GM19395 (cell line): ENCODE measurements around the gene UBE2Q1.

Experiments
- ATAC-seq: cut with Tn5 transposase; IDR thresholded peaks from one replicate; pipeline ENCODE4 v1.9.1; 2021; ENCODE audit warnings: mild to moderate bottlenecking, moderate library complexity; ENCODE audit not compliant: unreplicated experiment

Gene UBE2Q1

DNA sequence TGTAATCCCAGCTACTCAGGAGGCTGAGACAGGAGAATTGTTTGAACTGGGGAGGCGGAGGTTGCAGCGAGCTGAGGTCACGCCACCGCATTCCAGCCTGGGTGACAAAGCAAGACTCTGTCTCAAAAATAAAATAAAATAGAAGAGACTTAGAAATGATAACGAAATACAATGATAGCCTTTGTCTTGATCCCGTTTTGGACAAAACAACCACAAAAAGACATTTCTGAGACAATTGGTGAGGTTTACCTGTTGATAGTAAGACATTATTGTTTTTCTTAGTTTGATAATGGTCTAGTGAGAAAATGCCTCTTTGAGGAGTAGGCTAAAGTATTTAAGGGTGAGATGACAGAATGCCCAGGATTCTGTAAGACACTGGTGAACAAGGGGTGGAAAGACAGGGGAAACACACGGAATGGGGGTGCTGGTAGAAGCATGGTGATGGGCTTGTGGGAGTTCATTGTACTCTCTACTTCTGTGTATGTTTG is 44.4 kb downstream of the UBE2Q1 start:
- no peak for ATAC-seq

DNA sequence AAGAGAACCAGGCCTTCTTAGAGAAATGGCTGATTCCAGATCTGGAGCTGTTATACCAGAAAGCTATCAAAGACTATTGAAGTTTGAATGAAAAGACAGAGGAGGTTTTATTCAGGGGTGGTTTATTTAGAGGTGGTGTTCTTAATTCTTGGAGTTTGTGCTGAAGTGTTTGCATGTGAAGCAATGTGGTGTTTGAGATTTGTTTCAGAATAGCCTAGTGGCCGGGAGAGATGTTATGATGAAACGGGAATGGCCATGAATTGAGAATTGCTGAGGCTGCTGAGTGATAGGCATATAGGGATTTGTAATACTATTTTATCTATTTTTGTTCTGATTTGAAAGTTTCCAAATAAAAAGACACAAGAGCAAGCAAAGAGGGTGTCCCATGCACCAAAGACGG is 45.7 kb downstream of the UBE2Q1 start:
- no peak for ATAC-seq

DNA sequence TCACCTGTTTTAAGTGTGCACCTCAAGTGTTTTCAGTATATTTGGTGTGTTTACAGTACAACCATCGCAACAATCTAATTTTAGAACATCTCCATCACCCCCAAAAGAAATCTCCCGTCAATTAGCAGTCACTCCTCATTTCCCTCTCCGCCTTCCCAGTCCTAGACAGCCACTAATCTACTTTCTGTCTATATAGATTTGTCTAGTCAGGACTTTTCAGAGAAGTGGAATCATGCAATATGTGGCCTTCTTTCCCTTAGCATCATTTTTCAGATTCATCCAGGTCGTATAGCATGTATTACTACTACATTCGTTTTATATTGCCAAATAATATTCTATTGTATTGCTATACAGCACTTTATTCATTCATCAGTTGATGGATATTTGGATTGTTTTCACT is 54.6 kb downstream of the UBE2Q1 start:
- ATAC-seq, result no peak

DNA sequence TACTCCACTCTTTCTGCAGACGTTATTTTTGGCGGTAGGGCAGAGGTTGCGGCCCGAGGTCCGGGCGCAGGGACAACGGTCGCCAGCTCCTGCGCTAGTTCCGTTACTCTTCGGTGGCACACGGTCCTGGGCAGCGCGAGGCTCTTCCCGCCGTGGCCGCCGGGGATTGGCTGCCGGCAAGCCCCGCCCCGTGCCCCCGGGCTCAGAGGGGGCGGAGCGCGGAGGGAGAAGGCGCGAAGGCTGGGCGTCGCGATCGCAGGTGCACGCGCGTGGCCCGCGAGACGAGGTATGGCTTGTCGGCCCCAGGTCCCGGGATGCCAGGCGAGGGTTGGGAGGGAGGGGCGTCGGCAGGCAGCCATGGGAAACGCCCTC is 55.7 kb downstream of the UBE2Q1 start:
- no peak for ATAC-seq

DNA sequence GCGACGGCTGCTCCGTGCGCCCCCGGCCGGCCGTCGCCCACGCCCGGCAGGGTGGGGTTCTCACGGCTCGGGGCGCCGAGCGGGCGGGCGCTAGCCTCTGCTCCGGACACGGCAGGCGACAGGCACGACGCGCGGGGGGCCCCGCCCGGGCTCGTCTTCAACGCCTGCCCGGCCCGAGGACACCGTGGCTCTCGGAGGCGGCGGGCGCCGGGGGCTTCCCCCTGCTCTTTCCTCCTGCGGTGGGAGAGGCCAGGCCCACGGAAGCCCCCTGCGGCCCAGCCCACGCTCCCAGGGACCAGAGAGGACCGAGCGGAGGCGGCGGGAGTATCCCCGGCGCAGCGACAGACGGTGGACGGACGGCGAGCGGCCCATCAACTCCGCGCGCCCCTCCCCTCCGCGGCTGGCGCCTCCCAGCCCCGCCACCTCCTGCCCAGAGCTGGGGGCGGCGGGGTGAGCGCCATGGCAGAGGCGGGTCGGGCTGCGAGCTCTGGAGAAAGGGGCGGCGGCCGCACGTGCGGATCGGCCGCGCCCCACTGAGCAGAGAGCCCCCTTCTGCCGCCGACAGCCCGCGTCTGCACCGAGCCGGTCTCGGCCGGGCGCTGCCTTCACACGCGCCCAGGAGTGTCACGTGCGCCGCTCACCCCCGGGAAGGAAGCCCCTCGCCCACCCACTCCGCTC is 56.3 kb downstream of the UBE2Q1 start, which contains the start of the genes SHE and TDRD10:
Gene SHE, minus strand, starts transcription at position 347 of the 678 bp plus-strand sequence. CDS start 386 bp downstream, outside the sequence.
Gene TDRD10, plus strand, starts transcription at position 154 of the 678 bp plus-strand sequence. CDS start 4,685 bp downstream, outside the sequence.
- ATAC-seq, result no peak

GRCh38 chr1:154501423-154502065 is 56.9 kb downstream of the UBE2Q1 start:
- ATAC-seq, result no peak

DNA sequence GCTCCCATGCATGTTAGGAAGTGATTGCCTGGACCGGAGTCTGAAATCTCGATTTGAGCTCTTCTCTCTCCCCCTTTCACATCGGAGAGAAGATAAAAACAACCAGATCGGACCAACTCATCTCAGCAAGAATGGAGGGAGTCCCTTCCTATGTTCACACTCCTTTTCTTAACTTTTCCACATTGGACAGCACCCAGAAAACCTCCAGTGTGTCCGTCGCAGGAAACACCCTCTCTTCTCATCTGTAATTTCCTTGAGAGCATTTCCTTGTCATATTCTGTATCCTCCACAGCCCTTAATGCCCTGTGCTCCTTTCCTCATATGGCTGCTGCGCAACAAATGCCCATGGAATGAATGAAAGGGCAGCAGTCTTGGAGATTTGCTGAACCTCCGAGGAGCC is 57.9 kb downstream of the UBE2Q1 start:
- ATAC-seq, result no peak

DNA sequence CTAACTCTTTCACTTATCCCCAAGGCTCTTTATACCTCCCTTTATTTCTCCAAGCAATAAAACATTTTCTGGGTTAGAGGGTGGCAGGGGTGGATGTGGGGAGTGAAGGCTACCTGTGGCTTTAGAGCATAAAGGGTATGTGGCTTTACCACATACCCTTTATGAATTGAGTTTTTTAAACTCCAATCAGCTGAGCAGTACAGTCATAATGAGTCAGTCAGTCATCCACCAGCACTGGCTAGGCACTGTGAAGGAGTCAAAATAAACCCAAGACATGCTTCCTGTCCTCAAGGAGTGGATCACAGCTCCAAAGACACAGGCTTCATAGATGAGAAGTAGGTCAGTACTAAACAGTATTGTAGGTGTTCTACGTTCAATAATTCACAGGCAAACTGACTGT is 59.0 kb downstream of the UBE2Q1 start:
- no peak for ATAC-seq
